Measurements from ENCODE around the gene INPP5E. TPM values are rescaled to one million over a fixed set of nuclear protein-coding genes. Genes with fewer than 3 reads are reported as not detected.

INPP5E gene
- polyA plus RNA-seq, 2 of the 4 experiments (the other 2 are of a cell fraction), result 5.2 to 11.2 TPM

DNA sequence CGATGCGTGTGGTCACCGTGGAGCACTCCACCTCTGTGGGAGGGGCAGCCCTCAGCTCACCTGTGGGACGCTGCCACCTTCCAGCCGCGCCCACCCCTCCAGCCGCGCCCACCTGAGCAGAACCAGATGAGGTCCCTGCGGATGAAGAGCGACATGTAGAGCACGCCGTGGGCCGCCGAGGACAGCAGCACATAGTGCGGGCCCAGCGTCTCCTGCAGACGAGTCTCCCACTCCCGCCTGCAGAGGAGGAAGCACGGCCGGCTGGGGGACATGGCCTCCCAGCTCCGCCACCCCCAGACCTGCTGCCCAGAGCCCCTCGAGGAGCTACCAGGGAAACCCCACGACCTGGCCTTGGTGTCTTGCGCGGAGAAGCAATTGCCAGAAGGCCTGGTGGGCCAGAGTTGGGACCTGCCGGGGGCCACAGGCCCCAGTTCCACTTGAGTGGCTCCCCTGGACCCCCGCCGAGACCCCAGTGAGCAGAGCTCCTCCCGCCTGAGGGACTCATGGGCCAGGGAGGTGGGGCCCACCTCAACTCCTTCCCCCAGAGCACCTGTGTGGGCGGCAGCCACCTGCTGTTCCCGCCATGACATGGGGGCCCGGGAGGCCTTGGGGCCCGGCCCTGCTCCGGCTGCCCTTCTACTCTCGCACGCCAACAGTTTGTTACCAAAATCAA, 6.5 kb downstream of the INPP5E start:
- Histone ChIP-seq H3K4me1 (peaks cover 12% of the 10 kb centered on the region), H3K27ac (no peak overlapping the region), H3K9me3 (no peaks in the 10 kb centered on the region), H3K4me3 (no peak overlapping the region), H3K4me2 (no peak overlapping the region)
- no peak for FAIRE-seq
- 96% methylated on average over 24 of the region's 36 CpGs for whole genome bisulfite sequencing (ENCODE audit: missing lambda C conversion rate)
- POLR2A ChIA-PET, result no interaction called here
- no peak for ATAC-seq
- DNase-seq (ENCODE audit: low read depth in 1 of 2, low spot score in 1 of 2), result no peak
- TF ChIP-seq RFX5 (IDR thresholded peaks at IDR 0.05) (no peak), MYC (IDR thresholded peaks at IDR 0.05; ENCODE audit: borderline replicate concordance, low read length) (no peak), FOXS1 (CRISPR knock-in tag; IDR thresholded peaks at IDR 0.05) (no peak), RARB (CRISPR knock-in tag; IDR thresholded peaks at IDR 0.05) (no peak), HOXB13 (CRISPR knock-in tag; IDR thresholded peaks at IDR 0.05; ENCODE audit: low read depth) (no peak), POLR2A (IDR thresholded peaks at IDR 0.05; ENCODE audit: low read length) (no peak), HOXB5 (CRISPR knock-in tag; IDR thresholded peaks at IDR 0.05) (no peak), CBX8 (IDR thresholded peaks at IDR 0.05) (no peak), RCOR1 (IDR thresholded peaks at IDR 0.05; ENCODE audit: low read depth, low read length) (no peak), JUN (IDR thresholded peaks at IDR 0.05) (no peak), BHLHE40 (IDR thresholded peaks at IDR 0.05; ENCODE audit: low read depth, low read length) (no peak), ZSCAN20 (CRISPR knock-in tag; IDR thresholded peaks at IDR 0.05) (no peak), GATA3 (IDR thresholded peaks at IDR 0.05; ENCODE audit: borderline replicate concordance) (no peak), FOSB (CRISPR knock-in tag; IDR thresholded peaks at IDR 0.05) (no peak)
- TF ChIP-seq, protein P1, sequence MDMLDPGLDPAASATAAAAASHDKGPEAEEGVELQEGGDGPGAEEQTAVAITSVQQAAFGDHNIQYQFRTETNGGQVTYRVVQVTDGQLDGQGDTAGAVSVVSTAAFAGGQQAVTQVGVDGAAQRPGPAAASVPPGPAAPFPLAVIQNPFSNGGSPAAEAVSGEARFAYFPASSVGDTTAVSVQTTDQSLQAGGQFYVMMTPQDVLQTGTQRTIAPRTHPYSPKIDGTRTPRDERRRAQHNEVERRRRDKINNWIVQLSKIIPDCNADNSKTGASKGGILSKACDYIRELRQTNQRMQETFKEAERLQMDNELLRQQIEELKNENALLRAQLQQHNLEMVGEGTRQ (IDR thresholded peaks at IDR 0.05), result no peak
- TF ChIP-seq, protein P2, sequence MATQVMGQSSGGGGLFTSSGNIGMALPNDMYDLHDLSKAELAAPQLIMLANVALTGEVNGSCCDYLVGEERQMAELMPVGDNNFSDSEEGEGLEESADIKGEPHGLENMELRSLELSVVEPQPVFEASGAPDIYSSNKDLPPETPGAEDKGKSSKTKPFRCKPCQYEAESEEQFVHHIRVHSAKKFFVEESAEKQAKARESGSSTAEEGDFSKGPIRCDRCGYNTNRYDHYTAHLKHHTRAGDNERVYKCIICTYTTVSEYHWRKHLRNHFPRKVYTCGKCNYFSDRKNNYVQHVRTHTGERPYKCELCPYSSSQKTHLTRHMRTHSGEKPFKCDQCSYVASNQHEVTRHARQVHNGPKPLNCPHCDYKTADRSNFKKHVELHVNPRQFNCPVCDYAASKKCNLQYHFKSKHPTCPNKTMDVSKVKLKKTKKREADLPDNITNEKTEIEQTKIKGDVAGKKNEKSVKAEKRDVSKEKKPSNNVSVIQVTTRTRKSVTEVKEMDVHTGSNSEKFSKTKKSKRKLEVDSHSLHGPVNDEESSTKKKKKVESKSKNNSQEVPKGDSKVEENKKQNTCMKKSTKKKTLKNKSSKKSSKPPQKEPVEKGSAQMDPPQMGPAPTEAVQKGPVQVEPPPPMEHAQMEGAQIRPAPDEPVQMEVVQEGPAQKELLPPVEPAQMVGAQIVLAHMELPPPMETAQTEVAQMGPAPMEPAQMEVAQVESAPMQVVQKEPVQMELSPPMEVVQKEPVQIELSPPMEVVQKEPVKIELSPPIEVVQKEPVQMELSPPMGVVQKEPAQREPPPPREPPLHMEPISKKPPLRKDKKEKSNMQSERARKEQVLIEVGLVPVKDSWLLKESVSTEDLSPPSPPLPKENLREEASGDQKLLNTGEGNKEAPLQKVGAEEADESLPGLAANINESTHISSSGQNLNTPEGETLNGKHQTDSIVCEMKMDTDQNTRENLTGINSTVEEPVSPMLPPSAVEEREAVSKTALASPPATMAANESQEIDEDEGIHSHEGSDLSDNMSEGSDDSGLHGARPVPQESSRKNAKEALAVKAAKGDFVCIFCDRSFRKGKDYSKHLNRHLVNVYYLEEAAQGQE (IDR thresholded peaks at IDR 0.05), result no peak
- CTCF ChIA-PET, result interaction anchor here (1.1 to 1.9 kb wide), 7 partner anchors 8 to 199 kb away, joined by 3 to 9 read pairs (median 3); no protein-coding TSS in a partner anchor

DNA sequence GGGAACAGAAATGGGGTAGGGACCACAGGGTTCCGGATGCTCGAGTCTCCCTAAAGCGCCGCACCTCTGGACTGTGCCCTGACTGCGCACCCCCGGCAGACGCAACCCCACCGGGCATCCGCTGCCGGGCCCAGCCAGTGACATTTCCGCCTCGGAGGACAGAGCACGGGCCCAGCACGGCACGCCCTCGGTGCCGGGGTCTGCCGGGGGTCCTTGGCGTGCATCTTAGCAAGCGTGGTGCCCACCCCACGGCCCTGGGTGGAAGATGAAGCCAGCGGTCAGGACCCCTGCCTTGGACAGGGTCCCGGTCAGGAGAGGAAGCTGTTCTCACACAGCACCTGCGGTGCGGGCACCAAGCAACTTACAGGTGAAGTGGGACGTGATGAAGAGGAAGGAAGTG, 7.1 kb downstream of the INPP5E start:
- DNase-seq (ENCODE audit: low read depth in 1 of 2, low spot score in 1 of 2), result no peak
- FAIRE-seq, result no peak
- 96% methylated on average over 24 of the region's 26 CpGs for WGBS (ENCODE audit: missing lambda C conversion rate)
- Histone ChIP-seq H3K27ac (no peak overlapping the region), H3K4me1 (peaks cover 6% of the 10 kb centered on the region), H3K4me2 (no peak overlapping the region), H3K9me3 (no peaks in the 10 kb centered on the region), H3K4me3 (no peak overlapping the region)
- no peak for ATAC-seq
- ChIA-PET POLR2A (no interaction called here), CTCF (interaction anchor here (1.2 to 1.9 kb wide), 5 partner anchors 13 to 199 kb away, joined by 3 to 9 read pairs (median 3); no protein-coding TSS in a partner anchor)
- TF ChIP-seq, protein P3, sequence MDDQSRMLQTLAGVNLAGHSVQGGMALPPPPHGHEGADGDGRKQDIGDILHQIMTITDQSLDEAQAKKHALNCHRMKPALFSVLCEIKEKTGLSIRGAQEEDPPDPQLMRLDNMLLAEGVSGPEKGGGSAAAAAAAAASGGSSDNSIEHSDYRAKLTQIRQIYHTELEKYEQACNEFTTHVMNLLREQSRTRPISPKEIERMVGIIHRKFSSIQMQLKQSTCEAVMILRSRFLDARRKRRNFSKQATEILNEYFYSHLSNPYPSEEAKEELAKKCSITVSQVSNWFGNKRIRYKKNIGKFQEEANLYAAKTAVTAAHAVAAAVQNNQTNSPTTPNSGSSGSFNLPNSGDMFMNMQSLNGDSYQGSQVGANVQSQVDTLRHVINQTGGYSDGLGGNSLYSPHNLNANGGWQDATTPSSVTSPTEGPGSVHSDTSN (IDR thresholded peaks at IDR 0.05), result no peak
- no peak for TF ChIP-seq ZSCAN20 (CRISPR knock-in tag; IDR thresholded peaks at IDR 0.05)
- no peak for TF ChIP-seq HOXA7 (CRISPR knock-in tag; IDR thresholded peaks at IDR 0.05)
- TF ChIP-seq PHF8 (IDR thresholded peaks at IDR 0.05; ENCODE audit: borderline replicate concordance, low read depth), result no peak
- no peak for TF ChIP-seq HEYL (CRISPR knock-in tag; IDR thresholded peaks at IDR 0.05)
- TF ChIP-seq HOXB5 (CRISPR knock-in tag; IDR thresholded peaks at IDR 0.05), result no peak
- TF ChIP-seq KDM5A (IDR thresholded peaks at IDR 0.05), result no peak
- no peak for TF ChIP-seq MAFK (IDR thresholded peaks at IDR 0.05; ENCODE audit: partially characterized antibody)
- TF ChIP-seq, protein P4, sequence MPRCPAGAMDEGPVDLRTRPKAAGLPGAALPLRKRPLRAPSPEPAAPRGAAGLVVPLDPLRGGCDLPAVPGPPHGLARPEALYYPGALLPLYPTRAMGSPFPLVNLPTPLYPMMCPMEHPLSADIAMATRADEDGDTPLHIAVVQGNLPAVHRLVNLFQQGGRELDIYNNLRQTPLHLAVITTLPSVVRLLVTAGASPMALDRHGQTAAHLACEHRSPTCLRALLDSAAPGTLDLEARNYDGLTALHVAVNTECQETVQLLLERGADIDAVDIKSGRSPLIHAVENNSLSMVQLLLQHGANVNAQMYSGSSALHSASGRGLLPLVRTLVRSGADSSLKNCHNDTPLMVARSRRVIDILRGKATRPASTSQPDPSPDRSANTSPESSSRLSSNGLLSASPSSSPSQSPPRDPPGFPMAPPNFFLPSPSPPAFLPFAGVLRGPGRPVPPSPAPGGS (IDR thresholded peaks at IDR 0.05), result no peak
- TF ChIP-seq, protein P2 (IDR thresholded peaks at IDR 0.05), result no peak
- TF ChIP-seq ESRRA (IDR thresholded peaks at IDR 0.05; ENCODE audit: borderline replicate concordance, low read length), result no peak
- no peak for TF ChIP-seq TP53 (CRISPR knock-in tag; IDR thresholded peaks at IDR 0.05)
- TF ChIP-seq JUNB (IDR thresholded peaks at IDR 0.05), result no peak
- TF ChIP-seq HOXB13 (CRISPR knock-in tag; IDR thresholded peaks at IDR 0.05; ENCODE audit: low read depth), result no peak
- TF ChIP-seq, protein P5, sequence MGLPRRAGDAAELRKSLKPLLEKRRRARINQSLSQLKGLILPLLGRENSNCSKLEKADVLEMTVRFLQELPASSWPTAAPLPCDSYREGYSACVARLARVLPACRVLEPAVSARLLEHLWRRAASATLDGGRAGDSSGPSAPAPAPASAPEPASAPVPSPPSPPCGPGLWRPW (IDR thresholded peaks at IDR 0.05), result no peak
- no peak for TF ChIP-seq CHD2 (IDR thresholded peaks at IDR 0.05; ENCODE audit: low read length, partially characterized antibody)
- TF ChIP-seq RFX5 (IDR thresholded peaks at IDR 0.05), result no peak
